PC-3 (cell line): Measurements from ENCODE around the gene PLPPR3.

Experiments
- CTCF ChIP-seq: fragments of 300-600 bp; sonication (generic); conservative IDR thresholded peaks from 2 replicates; pipeline ENCODE4 v1.5.1; 2017; ENCODE audit warnings: antibody characterized with exemption, low read depth, mild to moderate bottlenecking, low read length
- EZH2 ChIP-seq: fragments of 300-600 bp; sonication (generic); IDR thresholded peaks from one replicate; pipeline ENCODE4 v1.6.1; 2017; ENCODE audit warnings: antibody characterized with exemption, mild to moderate bottlenecking, low read length; ENCODE audit not compliant: unreplicated experiment
- EZH2phosphoT487 ChIP-seq: fragments of 300-600 bp; sonication (generic); IDR thresholded peaks from 2 replicates; pipeline ENCODE4 v1.6.1; 2018; ENCODE audit warnings: mild to moderate bottlenecking, antibody characterized with exemption, low read length, borderline replicate concordance

GRCh38 chr19:788983-789700 is 32.6 kb downstream of the PLPPR3 start:
- TF ChIP-seq EZH2phosphoT487 (no peak), CTCF (no peak), EZH2 (no peak)
